Measurements from ENCODE around the gene NRTN.
A peak's percentile ranks its signal among the peaks of the same experiment; 100 is the strongest.

NRTN gene

GRCh38 chr19:5814852-5815246 is 10.0 kb downstream of the NRTN start:
- no peak for DNase-seq (ENCODE audit: low read depth in 2 of 2)

GRCh38 chr19:5817218-5817617 is 12.4 kb downstream of the NRTN start:
- no peak for DNase-seq (ENCODE audit: low read depth in 2 of 2)

- no peak for DNase-seq (ENCODE audit: low read depth in 2 of 2)
Observed at GRCh38 chr19:5818594-5818993, 13.7 kb downstream of the NRTN start.

GRCh38 chr19:5820785-5821184 is 15.9 kb downstream of the NRTN start:
- DNase-seq (ENCODE audit: low read depth in 2 of 2), result no peak

- DNase-seq (ENCODE audit: low read depth in 2 of 2), result no peak
Observed at GRCh38 chr19:5821521-5822180, 16.8 kb downstream of the NRTN start.

- DNase-seq (ENCODE audit: low read depth in 2 of 2), result no peak
Observed at GRCh38 chr19:5822181-5822844, 17.4 kb downstream of the NRTN start.

- no peak for DNase-seq (ENCODE audit: low read depth in 2 of 2)
Observed at GRCh38 chr19:5823579-5824281, 18.9 kb downstream of the NRTN start.

GRCh38 chr19:5824751-5825150 is 19.9 kb downstream of the NRTN start:
- no peak for DNase-seq (ENCODE audit: low read depth in 2 of 2)

GRCh38 chr19:5825178-5825577 is 20.3 kb downstream of the NRTN start:
- no peak for DNase-seq (ENCODE audit: low read depth in 2 of 2)

- no peak for DNase-seq (ENCODE audit: low read depth in 2 of 2)
Observed at GRCh38 chr19:5826531-5827341, 21.9 kb downstream of the NRTN start.

- no peak for DNase-seq (ENCODE audit: low read depth in 2 of 2)
Observed at GRCh38 chr19:5827342-5827890, 22.5 kb downstream of the NRTN start.

GRCh38 chr19:5827891-5828660 is 23.2 kb downstream of the NRTN start:
- DNase-seq (ENCODE audit: low read depth in 2 of 2), result peak; percentile 81 to 96

- no peak for DNase-seq (ENCODE audit: low read depth in 2 of 2)
Observed at GRCh38 chr19:5828661-5829566, 24.0 kb downstream of the NRTN start.

GRCh38 chr19:5829567-5830310 is 24.9 kb downstream of the NRTN start:
- DNase-seq (ENCODE audit: low read depth in 2 of 2), result no peak

- no peak for DNase-seq (ENCODE audit: low read depth in 2 of 2)
Observed at GRCh38 chr19:5831159-5831558, 26.3 kb downstream of the NRTN start.

- DNase-seq (ENCODE audit: low read depth in 2 of 2), result no peak
Observed at GRCh38 chr19:5832061-5832460, 27.2 kb downstream of the NRTN start.

GRCh38 chr19:5832527-5833216 is 27.8 kb downstream of the NRTN start:
- DNase-seq (ENCODE audit: low read depth in 2 of 2), result no peak

- no peak for DNase-seq (ENCODE audit: low read depth in 2 of 2)
Observed at GRCh38 chr19:5837761-5838352, 33.0 kb downstream of the NRTN start.

All from stimulated activated CD8-positive, alpha-beta memory T cell treated with anti-CD3 and anti-CD28 coated beads, Interleukin-15, amount 100 ng/mL, for 4 hours (primary cell).